GM10266 (cell line): ENCODE measurements around the gene PACRG.

Experiments
- DNase-seq: peaks from one replicate; pipeline ENCODE4 v3.0.0; 2012; ENCODE audit errors: extremely low spot score
- CTCF ChIP-seq: IDR thresholded peaks from 2 replicates; pipeline ENCODE4 v1.5.1; 2012; ENCODE audit warnings: mild to moderate bottlenecking, low read depth; ENCODE audit not compliant: control insufficient read depth, insufficient read depth; ENCODE audit errors: missing control alignments

Gene PACRG

DNA sequence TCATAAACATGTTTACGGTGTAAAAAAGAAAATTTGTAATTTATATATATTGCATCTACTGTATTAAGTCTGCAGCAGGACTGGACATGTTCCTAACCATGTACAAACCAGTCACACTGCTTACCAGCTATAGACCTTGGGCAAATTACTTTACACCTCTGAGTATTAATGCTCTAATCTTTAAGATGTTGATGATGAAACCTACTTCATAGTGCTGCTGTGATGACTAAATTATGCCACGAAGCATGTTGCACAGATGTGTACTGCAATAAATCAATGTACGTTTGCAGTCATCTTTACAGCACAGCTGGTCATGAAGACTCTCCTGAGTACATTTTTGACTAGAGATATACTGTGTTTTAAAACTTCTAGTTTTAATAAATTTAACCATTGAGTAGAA lies 42.8 kb upstream of the PACRG start:
- no peak for TF ChIP-seq CTCF
- no peak for DNase-seq

- no peak for TF ChIP-seq CTCF
- DNase-seq: no peak
Observed at GRCh38 chr6:162685586-162685985, 42.2 kb upstream of the PACRG start.

GRCh38 chr6:162688751-162689345 lies 38.9 kb upstream of the PACRG start:
- no peak for DNase-seq
- TF ChIP-seq CTCF: no peak

- TF ChIP-seq CTCF: no peak
- no peak for DNase-seq
Observed at GRCh38 chr6:162690158-162690557, 37.6 kb upstream of the PACRG start.

- no peak for DNase-seq
- no peak for TF ChIP-seq CTCF
Observed at GRCh38 chr6:162697872-162698403, 29.8 kb upstream of the PACRG start.

DNA sequence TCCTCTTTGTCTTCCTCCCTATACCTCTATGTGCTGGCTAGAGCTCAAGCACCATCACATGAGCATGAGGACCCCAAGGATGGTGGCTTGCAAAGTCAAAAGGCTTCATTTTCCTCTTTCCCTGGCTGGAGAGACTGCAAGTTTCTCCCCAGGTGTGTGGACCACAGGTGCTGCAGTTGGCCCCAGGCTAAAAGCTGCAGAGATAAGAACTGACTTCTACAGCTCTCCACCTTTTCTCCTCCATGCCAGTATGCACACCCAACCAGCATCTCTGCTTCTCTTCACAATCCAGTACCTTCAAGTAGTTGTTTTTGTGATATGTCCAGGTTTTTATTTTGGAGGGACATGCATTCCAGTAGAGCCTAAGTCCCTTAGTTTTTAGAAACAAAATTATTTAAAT lies 29.3 kb upstream of the PACRG start:
- TF ChIP-seq CTCF: no peak
- DNase-seq: no peak

DNA sequence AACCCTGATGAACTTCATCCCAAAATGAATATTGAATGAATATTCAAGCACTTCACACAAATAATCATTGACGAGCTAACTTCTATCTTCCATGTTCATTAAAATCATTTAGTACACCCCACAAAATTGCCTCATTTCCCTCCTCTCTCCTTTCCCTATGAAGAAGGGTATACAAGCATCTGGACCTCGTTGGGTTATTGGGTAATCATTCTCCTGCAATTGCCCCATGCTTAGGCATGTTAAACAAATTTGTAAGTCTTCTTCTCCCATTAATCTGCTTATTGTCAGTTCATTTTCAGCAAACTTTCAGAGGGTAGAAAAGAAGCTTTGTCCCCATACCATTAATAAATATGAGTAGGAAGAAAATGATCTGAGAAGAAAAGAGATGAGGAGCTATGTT lies 27.8 kb upstream of the PACRG start:
- TF ChIP-seq CTCF: no peak
- no peak for DNase-seq
